Tibial artery (tissue), 4 donors: Measurements from ENCODE around the gene ZNF3.
A peak's percentile ranks its signal among the peaks of the same experiment; 100 is the strongest.

ENCODE experiments used
- DNase-seq, 2 donors: peaks; one replicate each; pipeline ENCODE4 v3.0.0-alpha.2; 2019
- H3K27ac ChIP-seq, 2 donors: fragments of 200-600 bp; sonication (generic) in 1 of 2; 1 replicate in 1 of 2; 2 replicates in 1 of 2; pipeline ENCODE4 v1.5.1; 2018 to 2019; ENCODE audit warnings: mild to moderate bottlenecking in 1 of 2
- H3K27me3 ChIP-seq, 2 donors: fragments of 200-600 bp; sonication (generic) in 1 of 2; one replicate each; pipeline versions ENCODE4 v1.5.1 to v1.6.0; 2016 to 2019
- H3K36me3 ChIP-seq, 3 donors: fragments of 200-600 bp; sonication (generic) in 2 of 3; one replicate each; pipeline ENCODE4 v1.5.1; 2016 to 2019; ENCODE audit warnings: mild to moderate bottlenecking in 2 of 3
- H3K4me1 ChIP-seq, 4 donors: fragments of 200-600 bp; sonication (generic) in 2 of 4; 1 replicate in 3 of 4; 2 replicates in 1 of 4; pipeline ENCODE4 v1.5.1; 2016 to 2019
- H3K4me3 ChIP-seq, 2 donors: fragments of 200-600 bp; sonication (generic) in 1 of 2; 1 replicate in 1 of 2; 2 replicates in 1 of 2; pipeline ENCODE4 v1.5.1; 2018 to 2019; ENCODE audit warnings: mild to moderate bottlenecking in 2 of 2
- H3K9me3 ChIP-seq, 3 donors: fragments of 200-600 bp; sonication (generic) in 1 of 3; one replicate each; pipeline ENCODE4 v1.5.1; 2016 to 2019
- intact Hi-C: fragments of 100-400 bp; cut with DNase I; formaldehyde crosslinking; loops from one replicate; pipeline ENCODE4 v1.15.0; 2023; ENCODE audit warnings: low total_unique reads
- TF ChIP-seq, protein P1 (sequence below), 2 experiments: fragments of 200-600 bp in 1 of 2; fragments of 450-650 bp in 1 of 2; IDR thresholded peaks; one replicate each; pipeline ENCODE4 v1.5.1; 2017 to 2019; ENCODE audit warnings: antibody characterized with exemption in 2 of 2, mild to moderate bottlenecking in 1 of 2, moderate library complexity in 1 of 2

The ZNF3 gene

DNA sequence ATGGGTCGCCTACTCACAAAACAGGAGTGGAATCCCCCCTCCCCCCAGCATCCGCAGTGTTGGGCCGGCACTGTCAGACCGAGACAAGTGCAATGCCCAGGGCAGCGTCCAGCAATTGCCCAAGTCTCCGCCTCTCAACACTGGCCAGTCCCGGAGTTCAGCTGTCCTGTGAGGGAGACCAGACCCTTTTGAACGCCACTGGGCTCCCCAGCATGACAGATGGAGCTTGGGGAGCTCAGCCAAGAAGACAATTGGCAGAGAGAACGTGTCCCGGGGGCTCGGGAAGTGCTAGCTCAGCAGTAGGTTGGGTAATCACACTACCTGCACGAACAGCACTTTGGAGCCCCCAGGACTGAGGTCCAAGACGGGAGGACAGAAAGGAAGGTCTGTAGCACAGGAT lies 12.0 kb upstream of the ZNF3 start:
- no peak overlapping the region for H3K4me3 ChIP-seq
- no peaks in the 10 kb centered on the region for H3K27me3 ChIP-seq
- TF ChIP-seq, protein P1, sequence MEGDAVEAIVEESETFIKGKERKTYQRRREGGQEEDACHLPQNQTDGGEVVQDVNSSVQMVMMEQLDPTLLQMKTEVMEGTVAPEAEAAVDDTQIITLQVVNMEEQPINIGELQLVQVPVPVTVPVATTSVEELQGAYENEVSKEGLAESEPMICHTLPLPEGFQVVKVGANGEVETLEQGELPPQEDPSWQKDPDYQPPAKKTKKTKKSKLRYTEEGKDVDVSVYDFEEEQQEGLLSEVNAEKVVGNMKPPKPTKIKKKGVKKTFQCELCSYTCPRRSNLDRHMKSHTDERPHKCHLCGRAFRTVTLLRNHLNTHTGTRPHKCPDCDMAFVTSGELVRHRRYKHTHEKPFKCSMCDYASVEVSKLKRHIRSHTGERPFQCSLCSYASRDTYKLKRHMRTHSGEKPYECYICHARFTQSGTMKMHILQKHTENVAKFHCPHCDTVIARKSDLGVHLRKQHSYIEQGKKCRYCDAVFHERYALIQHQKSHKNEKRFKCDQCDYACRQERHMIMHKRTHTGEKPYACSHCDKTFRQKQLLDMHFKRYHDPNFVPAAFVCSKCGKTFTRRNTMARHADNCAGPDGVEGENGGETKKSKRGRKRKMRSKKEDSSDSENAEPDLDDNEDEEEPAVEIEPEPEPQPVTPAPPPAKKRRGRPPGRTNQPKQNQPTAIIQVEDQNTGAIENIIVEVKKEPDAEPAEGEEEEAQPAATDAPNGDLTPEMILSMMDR (IDR thresholded peaks at IDR 0.05): no peak
- intact Hi-C loops: no loop called here
- peaks cover 0 to 19% (median 7%) of the 10 kb centered on the region in 4 donors for H3K4me1 ChIP-seq
- H3K36me3 ChIP-seq: peaks cover 79 to 86% (median 82%) of the 10 kb centered on the region in 3 donors
- DNase-seq: no peak
- no peak overlapping the region for H3K27ac ChIP-seq
- no peaks in the 10 kb centered on the region for H3K9me3 ChIP-seq

DNA sequence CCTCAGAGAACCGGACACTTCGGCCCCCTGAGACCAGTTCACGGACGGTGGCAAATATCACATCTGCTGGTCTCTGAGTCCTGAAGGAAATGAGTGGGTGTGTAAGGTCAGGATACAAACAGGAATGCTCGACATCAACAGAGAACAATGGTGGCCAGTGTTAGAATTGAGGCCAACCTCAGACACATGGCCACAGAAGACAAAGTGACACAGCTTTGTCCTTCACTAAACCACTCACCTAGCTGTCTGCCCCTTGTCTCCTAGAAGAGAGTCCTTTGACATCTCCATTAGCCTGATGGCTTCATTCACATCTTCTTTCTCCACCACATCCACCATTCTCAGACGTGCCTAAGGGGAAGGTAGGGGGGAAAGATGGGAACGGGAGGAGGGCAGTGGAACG lies 11.5 kb upstream of the ZNF3 start:
- Histone ChIP-seq H3K36me3 (peaks cover 74 to 81% (median 77%) of the 10 kb centered on the region in 3 donors), H3K4me1 (peaks cover 0 to 24% (median 11%) of the 10 kb centered on the region in 4 donors), H3K27ac (no peak overlapping the region), H3K27me3 (no peaks in the 10 kb centered on the region), H3K9me3 (no peaks in the 10 kb centered on the region), H3K4me3 (no peak overlapping the region)
- TF ChIP-seq, protein P1 (IDR thresholded peaks at IDR 0.05): no peak
- intact Hi-C loops: no loop called here
- no peak for DNase-seq

DNA sequence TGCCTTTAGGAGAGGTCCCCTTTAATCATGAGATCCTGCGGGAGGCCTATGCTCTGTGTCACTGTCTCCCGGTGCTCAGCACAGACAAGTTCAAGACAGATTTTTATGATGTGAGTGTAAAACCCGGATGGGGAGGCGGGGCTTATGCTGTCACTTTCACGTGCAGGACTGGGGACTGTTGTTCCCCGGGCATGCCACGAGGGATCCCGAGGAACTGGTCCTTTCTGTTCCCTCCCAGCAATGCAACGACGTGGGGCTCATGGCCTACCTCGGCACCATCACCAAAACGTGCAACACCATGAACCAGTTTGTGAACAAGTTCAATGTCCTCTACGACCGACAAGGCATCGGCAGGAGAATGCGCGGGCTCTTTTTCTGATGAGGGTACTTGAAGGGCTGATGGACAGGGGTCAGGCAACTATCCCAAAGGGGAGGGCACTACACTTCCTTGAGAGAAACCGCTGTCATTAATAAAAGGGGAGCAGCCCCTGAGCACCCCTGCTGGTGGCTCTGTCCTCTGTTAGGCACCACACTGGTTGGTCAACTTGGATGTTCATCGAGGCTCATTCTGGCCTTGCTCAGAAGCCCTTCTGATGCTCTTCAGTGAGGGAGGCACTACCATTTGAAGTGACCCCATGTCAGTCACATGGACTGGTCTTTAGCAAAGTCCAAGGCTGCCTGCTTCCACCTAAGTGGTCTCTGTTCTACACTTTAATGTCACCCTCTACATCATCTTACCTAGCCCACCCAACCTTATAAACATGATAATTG lies 10.1 kb upstream of the ZNF3 start:
- H3K27ac ChIP-seq: no peak overlapping the region
- intact Hi-C loops: no loop called here
- no peaks in the 10 kb centered on the region for H3K27me3 ChIP-seq
- H3K4me1 ChIP-seq: peaks cover 0 to 25% (median 12%) of the 10 kb centered on the region in 4 donors
- TF ChIP-seq, protein P1 (IDR thresholded peaks at IDR 0.05): no peak
- H3K9me3 ChIP-seq: no peaks in the 10 kb centered on the region
- no peak for DNase-seq
- H3K4me3 ChIP-seq: no peak overlapping the region
- peaks cover 60 to 67% (median 63%) of the 10 kb centered on the region in 3 donors for H3K36me3 ChIP-seq

DNA sequence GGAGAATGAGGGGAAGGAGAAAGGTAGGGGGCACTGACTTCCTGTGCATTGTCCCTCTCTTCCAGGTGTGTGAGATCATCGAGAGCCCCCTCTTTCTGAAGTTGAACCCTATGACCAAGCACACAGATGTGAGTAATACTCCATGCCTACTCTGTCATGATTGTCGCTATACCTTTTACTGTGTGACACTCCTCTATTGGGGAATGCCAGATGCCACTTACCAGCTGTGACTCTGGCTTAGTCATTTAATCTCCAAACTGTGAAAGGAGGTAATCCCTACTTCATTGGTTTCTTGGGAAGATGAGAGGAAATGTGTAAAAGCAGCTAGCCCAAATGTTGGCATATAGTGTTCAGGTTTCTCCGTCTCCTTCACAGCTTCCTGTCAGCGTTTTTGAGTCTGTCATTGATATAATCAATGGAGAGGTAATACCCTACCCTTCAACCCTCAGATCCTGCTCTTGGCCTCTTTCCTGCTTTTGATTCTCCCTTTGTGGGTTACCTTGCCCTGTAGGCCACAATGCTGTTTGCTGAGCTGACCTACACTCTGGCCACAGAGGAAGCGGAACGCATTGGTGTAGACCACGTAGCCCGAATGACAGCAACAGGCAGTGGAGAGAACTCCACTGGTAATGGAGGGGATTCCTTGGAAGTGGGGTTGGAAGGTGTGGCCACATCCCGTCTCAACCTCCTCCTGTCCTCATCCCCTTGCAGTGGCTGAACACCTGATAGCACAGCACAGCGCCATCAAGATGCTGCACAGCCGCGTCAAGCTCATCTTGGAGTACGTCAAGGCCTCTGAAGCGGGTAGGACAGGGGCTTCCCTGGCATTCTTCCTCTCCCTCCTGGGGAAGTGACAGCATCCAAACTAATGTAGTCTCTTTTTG lies 9.2 kb upstream of the ZNF3 start:
- Histone ChIP-seq H3K4me3 (no peak overlapping the region), H3K36me3 (peaks cover 52 to 59% (median 56%) of the 10 kb centered on the region in 3 donors), H3K27ac (no peak overlapping the region), H3K9me3 (no peaks in the 10 kb centered on the region), H3K27me3 (no peaks in the 10 kb centered on the region), H3K4me1 (peaks cover 0 to 25% (median 12%) of the 10 kb centered on the region in 4 donors)
- intact Hi-C loops: no loop called here
- TF ChIP-seq, protein P1 (IDR thresholded peaks at IDR 0.05): no peak
- DNase-seq: no peak

DNA sequence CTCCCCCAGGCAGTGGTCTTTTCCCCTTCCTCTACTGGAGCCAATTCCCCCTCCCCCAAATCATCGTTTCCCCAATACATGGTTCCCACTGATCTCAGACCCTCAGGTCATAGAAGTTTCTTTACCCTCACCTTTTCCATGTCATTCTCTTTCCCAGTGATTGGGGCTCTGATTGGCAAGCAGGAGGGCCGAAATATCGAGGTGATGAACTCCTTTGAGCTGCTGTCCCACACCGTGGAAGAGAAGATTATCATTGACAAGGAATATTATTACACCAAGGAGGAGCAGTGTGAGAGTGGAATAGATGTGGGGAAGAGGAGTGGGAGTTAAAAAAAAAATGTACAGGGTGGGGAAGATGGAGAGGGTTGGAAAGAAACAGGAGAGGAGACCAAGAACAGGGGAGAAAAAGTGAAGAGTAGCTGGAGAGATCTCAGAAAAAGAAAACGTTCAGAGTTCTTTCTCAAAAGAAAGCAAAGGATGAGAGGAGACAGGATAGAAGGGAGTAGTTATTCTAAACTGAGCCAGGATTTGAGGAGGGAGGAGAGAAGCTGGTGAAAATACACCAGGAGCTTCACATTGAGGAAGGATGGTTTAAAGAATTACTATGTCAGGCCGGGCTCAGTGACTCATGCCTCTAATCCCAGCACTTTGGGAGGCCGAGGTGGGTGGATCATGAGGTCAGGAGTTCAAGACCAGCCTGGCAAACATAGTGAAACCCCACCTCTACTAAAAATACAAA lies 8.1 kb upstream of the ZNF3 start:
- TF ChIP-seq, protein P1 (IDR thresholded peaks at IDR 0.05): no peak
- no peak for DNase-seq
- no peaks in the 10 kb centered on the region for H3K9me3 ChIP-seq
- peak overlapping the region; percentile 80 to 84 for H3K4me3 ChIP-seq
- H3K27me3 ChIP-seq: no peaks in the 10 kb centered on the region
- peaks cover 0 to 25% (median 12%) of the 10 kb centered on the region in 4 donors for H3K4me1 ChIP-seq
- peaks cover 40 to 47% (median 44%) of the 10 kb centered on the region in 3 donors for H3K36me3 ChIP-seq
- H3K27ac ChIP-seq: peak overlapping the region; percentile 84 to 90
- intact Hi-C loops: loop anchor here (10.0 kb wide), 1 partner anchor 75 kb away; the partner anchor contains the start of gene ZKSCAN1
